HG03571 (cell line): ENCODE results near the gene NR3C2.

Source experiments
- ATAC-seq: cut with Tn5 transposase; IDR thresholded peaks from one replicate; pipeline ENCODE4 v1.9.1; 2021; ENCODE audit not compliant: unreplicated experiment

The NR3C2 gene

DNA sequence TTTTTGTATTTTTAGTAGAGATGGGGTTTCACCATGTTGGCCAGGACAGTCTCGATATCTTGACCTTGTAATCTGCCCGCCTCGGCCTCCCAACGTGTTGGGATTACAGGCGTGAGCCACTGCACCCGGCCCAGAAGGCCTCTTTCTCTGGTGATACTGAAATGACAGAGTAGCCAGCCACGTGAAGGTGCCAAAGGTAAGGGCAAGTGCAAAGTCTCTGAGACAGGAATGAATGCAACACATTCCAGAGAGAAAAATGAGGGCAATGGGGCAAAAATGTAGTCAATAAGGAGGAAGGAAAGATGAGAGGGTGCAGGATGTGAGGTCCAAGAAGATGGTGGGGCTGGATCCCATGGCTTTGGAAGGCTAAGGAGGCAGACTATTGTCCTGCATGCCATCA lies 176.0 kb downstream of the NR3C2 start:
- ATAC-seq: no peak

DNA sequence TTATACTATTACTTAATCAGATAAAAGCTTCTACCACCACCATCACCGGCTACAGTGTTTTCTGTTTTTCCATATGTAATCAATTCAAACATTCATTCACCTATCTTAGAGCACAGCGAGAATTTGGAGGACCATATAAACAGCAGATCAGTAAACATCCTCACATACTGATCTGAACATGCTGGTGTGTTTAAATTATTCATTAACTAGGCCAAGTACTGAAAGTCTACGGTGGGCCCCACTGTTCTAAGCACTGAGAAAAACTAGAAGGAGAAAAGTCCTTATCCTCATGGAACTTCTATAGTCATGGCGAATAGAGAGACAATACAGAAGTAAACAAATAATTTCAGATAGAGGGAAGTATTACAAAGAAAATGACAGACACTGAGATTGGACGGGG lies 176.6 kb downstream of the NR3C2 start:
- no peak for ATAC-seq

DNA sequence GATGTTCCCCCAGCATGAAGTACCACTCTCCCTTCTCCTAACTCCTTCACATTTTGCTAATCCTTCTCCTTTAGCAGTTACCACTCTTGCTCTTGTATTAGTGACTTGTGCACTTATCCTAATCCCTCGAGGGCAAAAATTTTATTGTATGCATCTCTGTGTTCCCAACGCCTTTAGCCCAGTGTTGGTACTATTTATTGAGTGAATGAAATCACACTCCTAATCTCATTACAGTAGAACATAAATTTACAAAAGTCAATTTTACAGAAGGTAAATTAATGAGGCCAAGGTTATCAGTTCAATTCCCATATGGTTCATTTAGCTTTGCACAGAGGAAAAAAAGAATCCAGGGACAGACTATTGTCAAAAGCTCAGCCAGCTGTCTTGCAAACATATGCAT lies 178.4 kb downstream of the NR3C2 start:
- ATAC-seq: no peak

DNA sequence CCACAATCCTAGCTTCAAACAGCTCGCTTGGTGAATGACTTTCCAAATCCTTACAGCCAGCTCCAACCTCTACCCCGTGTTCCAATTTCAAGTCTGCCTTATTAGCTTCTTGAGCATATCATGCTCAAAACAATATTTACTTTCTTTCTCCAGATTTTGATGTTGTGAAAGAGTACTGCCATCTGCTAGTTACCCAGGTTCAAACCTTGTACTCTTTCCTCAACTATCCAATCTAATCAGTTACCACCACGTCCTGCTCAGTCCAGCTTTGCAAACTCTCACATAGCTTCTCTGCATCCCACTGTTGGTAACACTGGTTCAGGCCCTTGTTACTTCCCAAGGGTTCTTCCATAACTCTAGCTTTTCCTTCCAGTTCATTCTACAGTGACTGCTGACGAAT lies 179.1 kb downstream of the NR3C2 start:
- ATAC-seq: no peak

DNA sequence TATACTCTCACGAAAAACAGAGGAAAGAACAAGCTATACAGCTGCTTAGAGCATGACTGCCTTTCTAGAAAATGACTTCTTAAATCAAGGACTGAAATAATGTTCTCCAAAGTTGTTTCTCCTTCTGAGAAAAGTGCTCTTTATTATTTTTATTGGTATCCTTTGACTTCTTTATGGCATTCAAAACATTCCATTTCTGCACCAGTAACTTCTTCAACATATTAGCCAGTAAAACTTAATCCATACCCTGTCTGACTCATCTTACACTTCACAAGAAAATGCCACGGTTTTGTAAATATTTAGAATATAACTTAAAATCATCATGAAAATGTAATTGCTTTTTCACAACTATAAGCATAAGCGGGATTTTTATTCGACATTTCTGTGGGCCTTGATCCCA lies 180.4 kb downstream of the NR3C2 start:
- ATAC-seq: no peak

DNA sequence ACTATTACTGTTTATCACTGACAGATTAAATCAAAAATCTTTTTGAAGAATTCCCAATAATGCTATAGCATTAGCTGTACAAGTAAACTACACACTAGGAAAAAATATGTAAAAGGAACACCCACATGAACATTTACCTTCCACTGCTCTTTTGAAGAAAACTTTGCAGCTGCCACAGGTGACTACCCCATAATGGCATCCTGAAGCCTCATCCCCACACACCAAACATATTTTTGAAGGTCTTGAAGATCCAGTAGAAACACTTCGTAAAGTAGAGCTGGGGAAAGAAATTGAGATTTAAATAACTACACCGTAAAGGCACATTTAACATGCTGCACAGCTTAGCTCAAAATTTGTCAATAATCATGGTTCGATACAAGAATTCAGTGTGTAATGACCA lies 182.4 kb downstream of the NR3C2 start:
- ATAC-seq: no peak

DNA sequence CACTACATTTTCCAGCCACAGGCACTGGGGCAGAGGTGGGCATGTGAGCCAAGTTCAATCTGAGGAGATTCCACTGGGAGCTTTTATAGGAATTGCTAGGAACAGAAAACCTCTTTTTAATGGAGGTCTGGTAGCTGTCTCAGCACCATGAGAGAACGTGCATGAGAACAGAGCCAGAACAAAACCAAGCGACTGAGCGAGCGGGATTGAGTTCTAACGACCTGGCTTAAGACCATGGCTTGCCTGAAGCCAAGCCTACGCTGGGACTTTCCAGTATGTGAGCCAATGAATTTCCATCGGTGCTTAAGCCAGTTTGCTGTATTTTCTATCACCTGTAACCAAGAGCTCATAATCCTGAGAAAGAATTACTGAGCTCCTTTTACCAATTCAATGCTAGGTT lies 183.7 kb downstream of the NR3C2 start:
- ATAC-seq: no peak

DNA sequence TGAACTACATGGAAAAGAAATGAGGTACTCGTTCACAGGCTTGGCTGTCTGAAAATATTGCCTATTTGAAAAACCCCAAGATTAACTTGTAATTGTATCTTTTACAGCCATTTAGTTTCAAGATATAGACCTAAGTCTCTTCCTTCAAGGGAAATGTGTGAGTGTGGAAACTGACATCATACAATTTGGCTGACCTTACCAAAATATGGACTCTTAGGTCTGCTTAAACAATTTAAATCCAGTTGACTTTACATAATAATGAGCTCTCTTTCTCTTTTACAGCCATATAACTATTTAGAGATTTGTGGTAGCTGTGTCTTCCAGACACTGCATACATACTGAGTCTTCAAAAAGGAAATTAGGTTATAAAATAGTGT lies 186.9 kb downstream of the NR3C2 start:
- ATAC-seq: no peak

DNA sequence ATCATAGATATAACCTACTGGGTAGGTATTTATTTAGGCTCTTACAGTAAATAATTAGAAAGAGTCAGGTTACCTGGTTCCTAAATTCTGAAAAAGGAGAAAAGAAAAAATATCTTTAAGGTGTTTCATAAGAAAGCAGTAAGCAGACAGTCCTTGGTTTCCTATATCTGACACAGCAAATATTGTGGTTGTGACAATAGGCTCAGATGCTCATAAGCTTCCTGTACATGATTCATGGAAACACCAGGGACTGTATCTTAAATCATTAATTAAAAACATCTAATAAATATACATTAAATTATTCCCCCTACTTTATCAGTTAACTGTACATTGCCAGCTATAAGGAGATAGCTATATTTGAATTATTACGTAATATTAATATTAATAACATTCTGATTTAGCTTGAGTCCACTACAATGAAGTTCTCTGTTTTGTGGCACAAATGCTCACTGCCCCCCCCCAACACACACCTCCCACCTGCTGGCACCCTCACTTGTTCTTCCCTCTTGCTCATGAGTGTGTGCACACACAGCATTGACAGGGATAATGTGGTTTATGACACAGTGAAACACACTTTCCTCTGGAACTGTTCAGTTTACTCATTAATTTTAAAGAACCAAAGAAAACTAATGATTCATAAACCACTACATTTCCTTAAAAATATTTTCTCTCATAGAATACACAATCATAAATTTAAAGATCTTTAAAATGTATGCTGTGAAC lies 187.4 kb downstream of the NR3C2 start:
- ATAC-seq: no peak

DNA sequence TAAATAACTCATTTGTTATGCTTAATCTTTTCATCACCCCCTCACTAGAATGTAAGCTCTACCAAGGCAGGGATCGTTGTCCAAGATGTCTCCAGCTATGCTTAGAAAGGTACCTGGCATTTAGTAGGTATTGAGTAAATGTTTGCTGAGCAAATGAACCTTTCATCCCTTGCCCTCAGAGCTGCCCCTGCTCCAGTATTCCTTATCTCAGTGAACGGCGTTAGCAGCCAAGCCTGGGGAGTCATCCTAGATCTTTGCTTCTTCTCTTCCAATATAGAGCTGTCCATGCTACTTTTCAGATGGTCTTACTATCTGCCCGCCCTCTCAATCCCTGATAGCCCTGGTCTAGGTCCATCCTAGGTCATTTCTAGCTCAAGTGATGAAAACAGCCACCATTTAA lies 188.4 kb downstream of the NR3C2 start:
- no peak for ATAC-seq

DNA sequence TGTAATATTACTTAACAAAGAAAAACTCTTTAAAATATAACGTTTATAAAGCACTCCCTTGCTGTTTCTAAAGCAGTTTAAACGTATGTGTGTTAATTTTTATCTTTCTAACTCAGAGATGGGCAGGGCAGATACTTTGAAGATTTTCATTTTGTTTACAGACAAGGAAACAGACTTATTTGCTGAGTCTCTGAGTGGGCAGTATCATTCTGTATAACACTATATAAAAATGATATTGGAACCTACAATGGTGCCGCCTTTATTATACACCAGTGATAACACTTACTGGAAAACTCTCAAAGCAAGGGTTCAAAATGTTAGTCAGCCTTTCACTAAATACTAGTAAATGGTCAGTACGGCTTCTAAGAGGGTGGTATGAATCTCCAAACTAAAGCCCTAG lies 193.4 kb downstream of the NR3C2 start:
- no peak for ATAC-seq

DNA sequence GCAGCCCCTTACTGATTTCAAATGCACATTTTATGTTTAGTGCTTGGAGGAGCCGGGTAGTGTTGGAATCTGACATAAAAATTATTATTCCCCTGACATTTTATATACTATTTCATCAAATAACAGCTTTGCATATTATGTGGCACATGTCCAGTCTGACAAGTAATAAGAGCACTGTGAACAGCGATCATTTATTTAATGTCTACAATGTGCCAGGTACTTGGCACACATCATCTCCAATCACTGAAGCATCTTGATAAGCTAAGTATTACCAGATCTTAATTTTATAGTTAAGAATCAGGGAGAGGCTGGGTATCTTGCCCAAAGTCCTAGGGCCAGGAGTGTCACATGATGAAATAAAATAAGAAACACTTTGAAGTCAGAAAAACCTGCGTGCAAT lies 197.2 kb downstream of the NR3C2 start:
- no peak for ATAC-seq

DNA sequence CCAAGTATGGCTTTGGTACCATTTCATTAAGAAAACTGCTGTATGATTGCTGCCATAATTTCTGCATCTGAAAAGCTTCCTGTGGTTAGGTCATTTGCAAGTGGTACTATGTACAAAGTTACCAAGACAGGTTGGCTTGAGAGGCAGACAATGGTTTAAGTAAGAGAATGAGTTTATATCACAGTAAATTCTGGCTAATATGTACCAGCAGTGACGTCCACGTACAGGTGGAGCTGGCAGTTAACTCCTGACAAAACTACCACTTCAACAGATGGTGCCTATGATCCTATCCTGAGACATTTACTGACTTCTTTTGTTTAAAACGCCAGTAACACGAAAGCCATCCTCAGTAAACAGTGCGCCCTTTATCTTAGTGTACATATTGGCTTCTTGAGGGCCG lies 198.4 kb downstream of the NR3C2 start:
- no peak for ATAC-seq

DNA sequence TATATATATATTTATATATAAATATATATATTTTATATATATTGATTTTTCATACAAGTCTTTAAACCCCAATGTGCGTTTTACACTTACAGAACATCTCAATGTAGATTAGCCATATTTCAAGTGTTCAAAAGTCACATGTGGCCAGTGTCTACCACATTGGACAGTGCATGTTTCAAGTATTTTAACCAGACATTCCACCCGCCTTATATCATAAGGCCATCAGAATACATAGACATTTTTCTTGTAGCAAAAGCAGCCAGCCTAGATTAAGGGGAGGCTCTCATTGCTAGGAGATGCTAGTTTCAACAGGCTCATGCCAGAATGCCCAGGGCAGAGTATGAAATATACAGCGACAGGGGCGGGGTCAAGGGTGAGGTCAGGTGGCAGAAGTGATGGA lies 202.0 kb downstream of the NR3C2 start:
- ATAC-seq: no peak

DNA sequence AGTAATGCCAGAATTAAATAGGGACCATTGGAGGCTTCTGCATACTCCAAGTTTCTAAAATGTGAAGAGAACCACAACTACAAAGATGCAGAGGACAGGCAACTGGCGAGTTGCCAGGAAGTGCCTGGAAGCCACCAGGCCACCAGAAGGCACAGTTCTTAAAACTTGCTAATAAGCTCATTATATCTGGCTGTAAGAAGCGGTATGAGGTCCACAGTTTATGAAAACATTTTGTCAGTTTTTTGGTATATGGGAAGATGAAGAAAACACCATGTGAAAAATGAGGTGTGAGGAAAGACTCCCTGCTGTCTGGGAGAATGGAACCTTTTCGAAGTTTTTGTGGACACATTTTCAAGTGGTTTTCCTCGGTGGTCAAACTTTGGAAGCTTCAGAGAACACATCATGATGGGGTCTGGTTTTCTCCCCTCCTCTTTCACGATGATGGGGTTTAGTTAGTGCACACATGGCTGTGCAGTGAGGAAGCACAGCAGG lies 202.7 kb downstream of the NR3C2 start:
- no peak for ATAC-seq

DNA sequence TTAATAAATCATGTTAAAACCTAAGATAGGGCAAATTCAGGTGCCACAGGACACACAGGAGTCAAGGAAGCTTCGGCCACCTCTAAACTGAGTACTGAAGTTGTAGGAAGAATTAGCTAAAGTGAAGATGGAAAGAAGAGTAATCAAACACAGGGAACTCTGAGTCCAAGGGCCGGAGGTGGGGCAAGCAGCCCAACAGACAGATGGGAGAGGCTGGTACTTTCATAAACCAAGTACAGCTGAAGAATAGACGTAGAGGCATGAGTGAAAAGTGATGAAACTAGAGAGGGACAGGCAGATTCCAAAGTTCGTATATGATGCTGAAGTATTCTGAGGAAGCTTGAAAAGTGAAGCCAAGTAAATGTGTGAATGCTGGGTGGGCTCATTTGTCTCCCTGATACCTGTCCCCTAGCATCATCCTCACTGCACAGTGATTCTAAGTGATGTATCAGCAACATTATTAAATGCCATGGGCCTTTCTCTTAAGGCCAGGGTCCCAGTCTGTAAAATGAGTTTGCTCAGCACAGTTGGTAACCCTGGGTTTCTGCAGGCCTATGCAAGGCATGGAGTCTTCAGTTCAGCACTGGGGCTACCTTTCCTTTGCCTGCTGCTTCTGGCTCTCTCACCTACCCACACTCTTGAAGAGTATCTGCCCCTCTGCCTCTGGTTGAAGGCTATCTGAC lies 203.3 kb downstream of the NR3C2 start:
- no peak for ATAC-seq

DNA sequence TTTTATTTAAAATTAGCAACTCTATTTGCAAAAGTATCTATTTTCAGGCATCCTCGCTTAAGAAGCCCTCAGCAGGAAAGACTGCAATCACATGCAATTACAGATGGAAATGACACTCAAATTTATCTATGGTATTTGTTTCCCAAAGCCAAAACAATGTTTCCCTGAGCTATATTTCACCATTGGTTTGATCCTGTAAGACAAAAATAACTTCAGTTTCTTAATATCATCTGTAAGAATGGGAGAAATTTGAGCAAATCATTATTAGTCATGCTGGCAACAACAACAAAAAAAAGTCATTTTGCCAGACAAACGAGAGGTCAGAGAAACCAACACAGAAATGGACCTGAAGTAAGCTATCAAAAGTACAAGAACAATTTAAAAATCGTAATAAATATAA lies 204.1 kb downstream of the NR3C2 start:
- no peak for ATAC-seq

DNA sequence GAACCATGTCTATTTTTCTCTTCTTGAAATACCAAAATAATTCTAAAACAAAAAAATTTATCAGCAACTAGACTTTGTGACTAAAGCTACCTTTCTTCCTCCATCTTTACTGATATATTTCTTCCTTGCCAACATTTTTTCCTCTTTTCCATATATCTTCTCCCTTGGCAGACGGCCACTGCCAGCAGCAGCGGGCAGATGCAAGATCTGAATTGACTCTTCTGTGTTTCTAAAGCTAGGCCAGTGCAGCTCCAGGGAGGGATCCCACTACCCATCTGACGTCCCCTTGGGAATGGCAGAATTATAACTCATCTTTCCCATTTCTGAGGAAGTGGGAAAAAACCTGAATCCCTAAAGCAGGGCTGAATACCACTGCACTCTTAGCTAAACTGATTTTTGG lies 206.4 kb downstream of the NR3C2 start:
- no peak for ATAC-seq

DNA sequence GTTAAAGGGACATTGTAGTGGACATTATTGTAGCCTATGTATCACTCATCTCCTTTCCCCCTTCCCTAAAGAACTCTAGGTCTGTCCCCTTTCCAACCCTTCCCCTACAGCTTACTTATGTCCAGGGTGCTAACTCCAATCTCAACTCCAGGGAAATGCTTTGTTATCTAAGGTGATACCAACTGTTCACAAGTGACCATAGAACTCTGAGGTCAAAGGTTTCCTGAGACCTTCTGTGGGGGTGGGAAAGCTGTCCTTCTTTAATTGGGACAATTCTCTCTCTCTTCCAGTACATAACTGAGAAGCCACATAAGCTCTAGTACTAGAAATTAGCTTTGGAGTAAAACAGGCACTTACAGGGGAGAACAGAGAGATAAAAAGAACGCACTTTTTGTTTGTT lies 212.4 kb downstream of the NR3C2 start:
- no peak for ATAC-seq

DNA sequence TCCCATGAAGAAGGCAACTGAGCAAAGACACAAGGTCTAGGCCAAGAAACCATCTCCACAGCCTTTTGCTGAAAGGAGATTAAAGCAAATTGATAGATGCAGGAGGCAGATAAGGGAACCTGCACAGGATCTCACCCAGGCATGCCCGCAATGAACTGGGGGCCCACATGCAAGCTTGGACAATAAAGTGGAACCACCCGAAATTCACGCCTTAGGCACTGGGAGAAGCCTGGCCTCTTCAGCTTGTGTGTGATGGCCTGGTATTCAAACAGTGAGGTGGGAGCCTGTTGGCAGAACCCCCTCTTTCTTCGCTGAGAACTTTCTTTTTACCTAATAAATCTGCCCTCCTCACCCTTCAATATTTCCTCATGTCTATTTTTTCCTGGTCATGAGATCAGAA lies 213.2 kb downstream of the NR3C2 start:
- no peak for ATAC-seq

DNA sequence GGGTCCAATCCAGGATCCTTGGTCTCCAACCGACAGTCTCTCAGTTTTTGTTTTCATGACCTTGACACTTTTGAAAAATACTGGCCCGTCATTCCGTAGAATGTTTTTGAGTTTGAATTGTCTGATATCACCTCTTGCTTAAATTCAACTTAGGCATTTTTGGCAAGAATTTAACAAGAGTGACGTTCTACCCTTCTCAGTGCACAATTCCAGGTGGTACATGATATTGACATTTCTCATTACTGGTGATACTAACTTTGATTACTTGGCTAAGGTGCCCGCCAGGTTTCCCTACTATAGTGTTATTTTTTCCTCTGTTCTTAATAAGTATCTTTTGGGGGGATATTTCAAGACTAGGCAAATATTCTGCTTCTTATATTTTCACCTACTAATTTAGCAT lies 215.1 kb downstream of the NR3C2 start:
- ATAC-seq: no peak

DNA sequence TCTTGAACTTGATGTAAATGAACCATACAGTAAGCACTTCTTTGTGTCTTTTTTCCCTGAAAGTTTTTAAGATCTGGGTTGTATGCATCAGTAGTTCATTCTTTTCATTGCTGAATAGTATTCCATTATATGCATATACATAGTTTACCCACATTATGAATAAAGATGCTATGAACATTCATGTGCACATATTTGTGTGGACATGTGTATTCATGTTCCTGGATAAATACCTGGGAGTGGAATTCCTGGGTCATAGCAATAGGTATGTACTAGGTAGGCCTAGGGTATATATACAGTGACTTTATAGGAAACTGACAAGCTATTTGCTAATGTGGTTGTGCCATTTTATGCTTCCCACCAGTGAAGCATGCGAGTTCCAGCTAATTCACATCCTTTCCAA lies 215.9 kb downstream of the NR3C2 start:
- ATAC-seq: no peak

DNA sequence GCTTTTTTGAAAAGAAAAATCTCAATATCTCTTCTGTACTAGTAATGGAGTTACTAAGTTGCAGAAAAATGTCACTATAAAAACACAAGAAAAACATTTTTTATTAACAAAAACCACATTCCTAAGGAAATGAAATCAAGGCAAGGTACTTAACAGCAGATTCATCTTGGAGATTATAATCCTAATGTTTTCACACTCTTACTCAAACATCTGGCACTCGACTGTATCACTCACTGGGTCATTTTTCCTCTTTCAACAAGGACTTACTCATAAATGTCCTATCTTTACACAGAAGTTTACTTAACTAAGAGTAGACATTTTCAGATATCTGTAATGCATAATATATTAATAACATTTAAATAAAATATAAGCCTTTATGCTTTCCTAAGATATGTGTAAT lies 216.6 kb downstream of the NR3C2 start:
- ATAC-seq: no peak
